DMS53 treated with DMSO at 0.1 percent for 48 hours (cell line): ENCODE measurements around the gene TMPRSS13.
"Not testable (repeated sequence)": the region's sequence is repeated elsewhere in the genome, so short reads cannot be mapped to it uniquely, and the experiment has no call there.

ENCODE experiments used
- DNase-seq: peaks from one replicate; lab custom pipeline; 2025; ENCODE audit not compliant: unreplicated experiment; lab: John Stamatoyannopoulos, UW

The TMPRSS13 gene

GRCh38 chr11:117931331-117931950 is 2.2 kb upstream of the TMPRSS13 start:
- DNase-seq = no peak

GRCh38 chr11:117930668-117931330 is 1.6 kb upstream of the TMPRSS13 start:
- no peak for DNase-seq

- DNase-seq = no peak
These were observed 841 bp upstream of the TMPRSS13 start for GRCh38 chr11:117929916-117930570.

- no peak for DNase-seq
These were observed 608 bp downstream of the TMPRSS13 start for GRCh38 chr11:117928446-117929141.

- no peak for DNase-seq
These were observed 1.3 kb downstream of the TMPRSS13 start for GRCh38 chr11:117927926-117928325.

- DNase-seq = not testable (repeated sequence)
These were observed 3.0 kb downstream of the TMPRSS13 start for GRCh38 chr11:117926166-117926565.

GRCh38 chr11:117925198-117925925 is 3.8 kb downstream of the TMPRSS13 start:
- no peak for DNase-seq

- no peak for DNase-seq
These were observed 4.5 kb downstream of the TMPRSS13 start for GRCh38 chr11:117924631-117925170.

GRCh38 chr11:117923773-117924172 is 5.4 kb downstream of the TMPRSS13 start:
- DNase-seq = no peak

GRCh38 chr11:117923275-117923674 is 5.9 kb downstream of the TMPRSS13 start:
- no peak for DNase-seq

GRCh38 chr11:117921893-117922292 is 7.3 kb downstream of the TMPRSS13 start:
- no peak for DNase-seq

GRCh38 chr11:117921456-117921855 is 7.7 kb downstream of the TMPRSS13 start:
- DNase-seq = no peak

- DNase-seq = no peak
These were observed 9.4 kb downstream of the TMPRSS13 start for GRCh38 chr11:117919781-117920221.

- no peak for DNase-seq
These were observed 9.9 kb downstream of the TMPRSS13 start for GRCh38 chr11:117919341-117919740.

- DNase-seq = no peak
These were observed 10.6 kb downstream of the TMPRSS13 start for GRCh38 chr11:117918366-117919255.

- no peak for DNase-seq
These were observed 11.5 kb downstream of the TMPRSS13 start for GRCh38 chr11:117917591-117918151.

- no peak for DNase-seq
These were observed 12.2 kb downstream of the TMPRSS13 start for GRCh38 chr11:117916956-117917355.

- DNase-seq = no peak
These were observed 13.4 kb downstream of the TMPRSS13 start for GRCh38 chr11:117915672-117916235.

GRCh38 chr11:117914991-117915618 is 14.1 kb downstream of the TMPRSS13 start:
- no peak for DNase-seq
